Right hindlimb (tissue), 1 donor: Measurements from ENCODE around the gene TMPRSS9.

ENCODE experiments used
- DNase-seq: peaks from one replicate; pipeline ENCODE4 v3.0.0-alpha.2; 2018

The TMPRSS9 gene

DNA sequence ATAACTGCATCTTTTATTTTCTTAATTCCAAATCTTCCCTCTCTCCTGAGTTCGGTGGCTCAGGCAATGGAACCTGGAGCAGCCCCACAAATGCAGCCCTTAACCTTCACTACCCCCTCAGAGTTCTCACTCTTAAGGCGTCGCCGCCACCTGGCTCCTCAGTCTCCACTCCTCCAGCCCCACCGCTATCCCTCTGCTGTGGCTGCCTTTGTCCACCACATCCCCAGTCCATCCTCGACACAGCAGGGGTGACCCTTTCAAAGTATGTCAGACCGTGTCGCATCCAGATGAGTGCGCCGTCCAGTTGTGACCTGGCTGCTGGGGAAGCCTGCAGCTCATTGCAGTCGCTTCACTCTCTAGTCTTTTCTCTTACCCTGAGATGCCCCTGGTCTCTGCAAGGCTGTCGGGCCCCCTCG lies 30.6 kb upstream of the TMPRSS9 start:
- DNase-seq, result no peak

DNA sequence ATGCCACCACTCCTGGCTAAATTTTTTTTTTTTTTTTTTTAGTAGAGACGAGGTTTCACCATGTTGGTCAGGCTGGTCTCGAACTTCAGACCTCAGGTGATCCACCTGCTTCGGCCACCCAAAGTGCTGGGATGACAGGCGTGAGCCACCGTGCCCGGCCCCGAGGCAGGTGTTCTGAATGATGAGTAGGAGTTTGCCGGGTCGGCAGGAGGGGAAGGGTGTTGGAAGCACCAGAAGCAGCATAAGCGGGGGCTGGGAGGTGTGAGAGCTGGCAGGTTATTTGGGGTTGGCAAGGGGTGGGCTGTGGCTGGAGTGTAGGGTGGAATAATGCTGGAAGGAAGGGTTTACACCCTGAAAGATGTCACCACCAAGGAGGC lies 29.8 kb upstream of the TMPRSS9 start:
- DNase-seq, result no peak

DNA sequence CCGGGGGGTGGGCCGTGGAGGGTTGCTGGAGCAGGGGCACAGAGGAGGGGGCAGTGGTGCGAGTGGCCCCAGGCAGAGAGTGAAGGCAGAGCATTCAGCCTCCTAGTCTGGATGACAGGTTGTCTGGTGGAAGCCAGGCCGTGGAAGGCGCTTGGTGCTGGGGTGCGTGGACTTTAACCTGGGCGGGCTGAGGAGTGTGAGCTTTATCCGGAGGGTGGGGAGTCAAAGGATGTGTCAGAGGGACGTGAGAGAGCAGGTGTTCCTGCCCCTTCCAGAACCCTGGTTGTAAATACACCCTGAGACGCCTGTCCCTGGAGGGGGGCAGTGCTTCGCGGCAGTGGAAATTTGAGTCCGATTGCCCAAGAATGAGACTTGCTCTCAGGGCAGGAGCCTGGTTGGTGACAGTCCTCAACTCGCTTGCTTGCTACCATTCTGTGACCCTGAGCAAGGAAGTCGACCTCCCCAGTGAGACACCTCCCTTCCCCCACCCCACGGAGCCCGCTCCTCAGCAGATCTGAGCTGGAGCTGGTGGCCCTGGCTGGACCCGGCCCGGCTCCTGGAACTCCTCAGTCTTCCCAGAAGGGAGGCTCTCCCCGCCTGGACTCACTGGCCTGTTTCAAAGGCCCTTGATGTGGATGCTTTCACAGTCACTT lies 29.3 kb upstream of the TMPRSS9 start:
- no peak for DNase-seq

GRCh38 chr19:2331601-2332246 lies 28.3 kb upstream of the TMPRSS9 start:
- no peak for DNase-seq

- DNase-seq, result peak; percentile 56
Observed at GRCh38 chr19:2332341-2333026, 27.6 kb upstream of the TMPRSS9 start.

DNA sequence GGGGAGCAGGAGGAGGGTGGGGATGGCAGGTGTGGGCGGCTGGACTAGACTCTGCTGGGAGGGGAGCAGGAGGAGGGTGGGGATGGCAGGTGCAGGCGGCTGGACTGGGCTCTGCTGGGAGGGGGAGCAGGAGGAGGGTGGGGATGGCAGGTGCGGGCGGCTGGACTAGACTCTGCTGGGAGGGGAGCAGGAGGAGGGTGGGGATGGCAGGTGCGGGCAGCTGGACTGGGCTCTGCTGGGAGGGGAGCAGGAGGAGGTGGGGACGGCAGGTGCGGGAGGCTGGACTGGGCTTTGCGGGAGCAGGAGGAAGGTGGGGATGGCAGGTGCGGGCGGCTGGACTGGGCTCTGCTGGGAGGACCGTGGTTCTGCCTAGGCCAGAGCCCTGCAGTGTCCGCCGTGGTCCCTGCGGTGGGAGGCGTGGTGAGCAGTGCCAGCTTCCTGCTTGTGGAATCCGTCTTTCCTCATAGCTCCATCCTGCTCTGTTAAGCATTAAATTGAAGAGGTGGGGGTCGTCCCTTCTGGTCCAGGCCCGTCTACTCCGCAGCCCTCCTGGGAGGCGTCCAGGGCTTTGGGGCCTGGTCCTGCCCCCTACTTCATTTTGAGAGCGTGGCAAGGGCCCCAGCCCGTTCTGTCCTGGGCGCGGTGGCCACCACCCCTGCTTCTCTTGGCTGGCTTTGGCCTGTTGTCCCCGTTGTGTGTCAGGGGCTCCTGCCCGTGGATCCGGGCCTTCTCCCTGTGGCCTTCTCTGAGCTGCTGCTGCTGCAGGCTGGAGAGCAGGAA lies 26.8 kb upstream of the TMPRSS9 start:
- peak; percentile 69 for DNase-seq

DNA sequence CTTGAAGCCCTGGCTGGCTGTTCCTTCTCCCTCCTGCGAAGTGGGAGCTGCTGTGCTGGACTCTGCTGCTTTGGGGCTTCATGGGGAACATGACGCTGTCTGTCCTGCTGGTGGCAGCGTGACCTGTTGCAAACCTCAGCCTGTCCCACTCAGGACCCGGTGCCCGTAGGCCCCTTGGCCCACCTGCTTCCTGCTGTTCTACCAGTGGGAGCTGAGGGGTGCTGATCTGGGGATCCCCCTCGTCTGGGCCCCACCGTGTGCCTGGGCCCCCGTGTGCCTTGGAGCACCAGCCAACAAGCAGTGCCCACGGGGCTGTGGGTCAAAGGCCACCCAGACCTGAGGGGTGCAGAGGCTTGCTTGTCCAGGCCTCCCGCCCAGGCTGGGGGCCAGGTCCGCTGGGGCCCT lies 26.3 kb upstream of the TMPRSS9 start:
- no peak for DNase-seq

DNA sequence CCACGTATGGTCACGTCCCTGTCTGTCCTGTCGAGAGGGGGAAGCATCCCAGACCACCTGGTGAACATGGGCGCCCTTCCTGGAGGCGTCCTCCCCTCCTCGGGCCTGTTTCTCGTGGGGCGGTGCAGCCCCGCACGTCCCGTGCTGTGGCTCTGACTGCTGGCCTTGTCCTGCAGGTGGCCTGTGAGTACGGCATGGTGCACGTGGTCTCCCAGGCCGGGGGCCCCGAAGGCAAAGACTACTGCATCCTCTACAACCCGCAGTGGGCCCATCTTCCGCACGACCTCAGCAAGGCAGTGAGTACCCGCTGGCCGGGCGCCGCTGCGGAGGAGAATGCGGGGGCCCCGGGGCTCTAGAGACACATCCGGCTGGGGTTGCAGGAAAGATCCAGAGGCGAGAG lies 25.6 kb upstream of the TMPRSS9 start:
- DNase-seq, result no peak

DNA sequence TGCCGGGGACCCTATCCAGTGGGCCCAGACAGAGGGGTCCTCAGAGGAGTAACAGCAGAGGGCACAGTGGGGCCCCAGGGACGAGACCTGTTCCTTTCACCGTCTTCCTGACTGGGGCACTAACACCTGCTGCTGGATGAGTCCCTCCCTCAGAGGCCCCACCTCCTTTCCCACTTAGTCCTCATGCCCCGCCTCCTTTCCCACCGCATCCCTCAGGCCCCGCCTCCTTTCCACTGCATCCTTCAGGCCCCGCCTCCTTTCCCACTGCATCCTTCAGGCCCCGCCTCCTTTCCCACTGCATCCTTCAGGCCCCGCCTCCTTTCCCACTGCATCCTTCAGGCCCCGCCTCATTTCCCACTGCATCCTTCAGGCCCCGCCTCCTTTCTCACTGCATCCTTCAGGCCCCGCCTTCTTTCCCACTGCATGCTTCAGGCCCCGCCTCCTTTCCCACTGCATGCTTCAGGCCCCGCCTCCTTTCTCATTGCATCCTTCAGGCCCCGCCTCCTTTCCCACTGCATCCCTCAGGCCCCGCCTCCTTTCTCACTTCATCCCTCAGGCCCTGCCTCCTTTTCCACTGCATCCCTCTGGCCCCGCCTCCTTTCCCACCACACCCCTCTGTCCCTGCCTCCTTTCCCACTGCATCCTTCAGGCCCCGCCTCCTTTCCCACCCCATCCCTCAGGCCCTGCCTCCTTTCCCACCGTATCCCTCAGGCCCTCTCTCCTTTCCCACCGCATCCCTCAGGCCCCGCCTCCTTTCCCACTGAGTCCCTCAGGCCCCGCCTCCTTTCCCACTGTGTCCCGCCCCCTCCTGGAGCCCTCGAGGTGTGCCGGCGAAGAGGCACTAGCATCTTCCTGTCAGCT lies 24.8 kb upstream of the TMPRSS9 start:
- no peak for DNase-seq

DNA sequence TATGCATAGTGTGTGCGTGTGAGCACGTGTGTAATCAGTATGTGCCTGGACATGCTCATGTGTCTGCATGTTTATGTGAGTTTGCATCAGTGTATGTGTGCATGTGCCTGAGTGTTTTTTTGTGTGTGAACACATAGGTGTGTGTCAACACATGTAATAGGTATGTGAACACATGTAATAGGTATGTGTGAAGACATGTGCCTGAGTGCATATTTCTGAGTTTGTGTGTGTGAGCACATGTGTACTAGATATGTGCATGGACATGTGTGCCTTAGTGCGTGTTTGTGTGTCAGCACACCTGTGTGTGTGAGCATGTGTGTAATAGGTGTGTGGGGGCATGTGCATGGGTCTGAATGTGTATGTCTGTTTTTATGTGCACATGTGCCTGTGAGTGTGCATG lies 24.2 kb upstream of the TMPRSS9 start:
- DNase-seq, result no peak

- no peak for DNase-seq
Observed at GRCh38 chr19:2336528-2337328, 23.3 kb upstream of the TMPRSS9 start.

- DNase-seq, result peak; percentile 78
Observed at GRCh38 chr19:2337329-2337707, 22.7 kb upstream of the TMPRSS9 start.

DNA sequence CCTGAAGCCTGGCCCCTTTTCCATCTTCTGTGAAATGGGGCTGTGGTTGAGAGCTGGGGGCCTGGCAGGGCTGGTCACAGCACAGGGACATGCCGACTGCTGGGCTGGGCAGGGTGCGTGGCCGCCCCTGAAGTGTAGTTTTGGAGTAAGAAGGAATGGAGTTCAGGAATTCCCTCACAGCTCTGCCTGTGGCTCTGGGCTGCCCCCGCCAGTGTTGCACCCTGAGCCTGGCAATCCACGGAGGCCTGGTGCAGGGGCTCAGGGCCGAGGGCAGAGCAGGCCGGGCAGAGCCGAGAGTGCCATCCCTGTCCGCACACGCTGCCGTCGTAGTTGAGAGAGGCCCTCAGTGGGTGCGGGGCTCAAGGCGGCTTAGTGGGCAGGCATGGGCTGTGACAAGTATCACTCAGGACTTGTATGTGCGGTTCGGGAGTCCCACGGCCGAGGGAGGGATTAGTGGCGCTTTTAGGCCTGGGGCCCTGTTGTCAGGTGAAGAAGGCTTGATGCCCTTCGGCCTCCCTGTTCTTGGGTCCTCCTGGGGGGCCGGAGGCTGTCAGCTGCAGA lies 21.9 kb upstream of the TMPRSS9 start:
- no peak for DNase-seq

DNA sequence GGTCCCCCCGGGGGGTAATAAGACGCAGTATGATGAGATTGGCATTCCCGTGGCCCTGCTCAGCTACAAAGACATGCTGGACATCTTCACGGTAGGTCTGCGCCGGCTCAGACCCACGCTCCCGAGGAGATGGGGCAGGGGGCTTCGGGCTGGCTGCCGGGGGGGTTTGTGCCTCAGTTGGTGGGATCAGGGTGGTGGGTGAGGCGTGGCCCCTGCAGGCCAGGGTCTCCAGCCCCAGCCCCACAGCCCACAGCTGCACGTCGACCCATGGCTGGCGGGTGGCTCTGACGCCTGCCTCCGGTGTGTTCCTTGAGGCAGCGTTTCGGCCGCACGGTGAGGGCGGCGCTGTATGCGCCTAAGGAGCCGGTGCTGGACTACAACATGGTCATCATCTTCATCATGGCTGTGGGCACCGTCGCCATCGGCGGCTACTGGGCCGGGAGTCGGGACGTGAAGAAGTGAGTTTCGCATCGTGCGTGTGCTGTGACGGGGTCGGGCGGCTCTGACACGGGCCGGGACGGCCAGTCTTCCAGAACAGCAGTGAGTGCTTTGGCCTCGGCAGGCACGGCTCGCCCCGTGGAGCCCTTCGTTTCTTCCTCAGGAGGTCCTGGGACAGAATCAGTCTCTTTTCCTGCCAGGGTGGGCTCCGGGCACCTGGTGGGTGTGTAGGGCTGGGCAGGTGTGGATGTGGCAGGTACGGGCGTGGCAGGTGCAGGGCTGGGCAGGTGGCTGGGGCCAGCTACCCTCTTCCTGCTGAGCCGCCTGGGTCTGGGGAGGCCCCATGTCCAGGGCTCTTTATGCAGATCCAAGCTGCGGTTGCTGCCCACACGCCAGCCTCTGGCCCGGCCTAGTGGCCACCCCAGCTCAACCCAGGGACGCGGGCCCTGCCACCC lies 21.1 kb upstream of the TMPRSS9 start:
- no peak for DNase-seq

GRCh38 chr19:2339644-2340310 lies 20.3 kb upstream of the TMPRSS9 start:
- no peak for DNase-seq

GRCh38 chr19:2340496-2341243 lies 19.4 kb upstream of the TMPRSS9 start:
- DNase-seq, result no peak

DNA sequence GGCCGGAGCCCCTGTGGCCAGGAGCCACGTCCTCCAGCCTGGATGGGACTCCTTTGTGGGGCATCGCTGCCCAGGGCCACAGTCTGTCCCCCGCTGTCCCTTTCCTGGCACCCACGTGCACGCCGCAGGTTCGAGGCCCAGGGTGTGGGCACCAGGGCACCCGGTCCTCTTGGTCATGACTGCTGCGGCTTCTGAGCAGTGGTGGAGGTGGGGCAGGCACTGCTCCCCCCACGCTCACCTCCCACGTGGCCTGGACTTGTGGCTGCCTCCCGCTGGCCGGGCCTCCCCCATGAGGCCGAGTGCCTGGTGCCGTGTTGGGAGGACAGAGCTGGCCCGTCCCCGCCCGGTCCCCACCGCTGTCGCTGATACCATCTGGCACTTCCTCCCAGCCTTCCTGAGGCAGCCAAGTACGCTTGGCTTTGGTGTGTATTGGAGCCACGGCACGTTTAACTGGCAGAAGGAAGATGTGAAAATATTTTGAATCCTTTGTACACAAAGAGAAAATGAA lies 18.8 kb upstream of the TMPRSS9 start:
- DNase-seq, result no peak

DNA sequence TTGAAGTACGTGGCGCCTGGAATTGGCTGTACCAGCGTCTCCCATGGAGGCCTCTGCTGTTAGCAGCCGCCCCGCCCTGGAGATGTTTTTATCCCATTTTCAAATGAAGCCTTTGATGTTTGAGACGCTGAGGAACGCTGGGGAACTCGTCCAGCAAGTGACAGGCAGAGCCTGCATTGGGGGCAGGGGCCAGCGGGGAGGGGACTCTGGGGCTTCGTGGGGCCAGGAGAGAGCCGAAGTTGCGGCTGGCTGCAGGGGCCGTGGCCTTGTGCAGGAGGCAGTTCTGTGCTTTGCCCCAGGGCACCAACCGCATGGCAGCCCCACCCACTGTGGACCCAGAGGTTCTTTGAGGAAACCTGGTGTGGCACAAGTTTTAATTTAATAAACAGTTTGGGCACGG lies 18.1 kb upstream of the TMPRSS9 start:
- no peak for DNase-seq
